Heart left ventricle (tissue), 16 donors: Measurements from ENCODE around the gene ARMH3. TPM values are rescaled to one million over a fixed set of nuclear protein-coding genes. Genes with fewer than 3 reads are reported as not detected.

Source experiments
- ATAC-seq, 4 donors: fragments of 200-7000 bp; cut with Tn5 transposase; one replicate each; pipeline ENCODE4 v1.9.1; 2020 to 2022; ENCODE audit warnings: moderate library complexity in 4 of 4, mild to moderate bottlenecking in 3 of 4, moderate number of reproducible peaks in 1 of 4
- DNase-seq, 5 donors: peaks; one replicate each; pipeline ENCODE4 v3.0.0-alpha.2; 2020
- H3K27ac ChIP-seq, 12 donors: fragments of 200-600 bp; sonication (generic) in 4 of 12; one replicate each; pipeline versions ENCODE4 v1.5.0 to v1.8.0; 2016 to 2022; ENCODE audit warnings: mild to moderate bottlenecking in 2 of 12
- H3K27me3 ChIP-seq, 9 donors: fragments of 200-600 bp; sonication (generic) in 2 of 9; one replicate each; pipeline versions ENCODE4 v1.5.1 to v1.8.0; 2016 to 2022; ENCODE audit warnings: mild to moderate bottlenecking in 3 of 9
- H3K36me3 ChIP-seq, 9 donors: fragments of 200-600 bp; sonication (generic) in 2 of 9; one replicate each; pipeline versions ENCODE4 v1.5.0 to v1.8.0; 2018 to 2022; ENCODE audit warnings: mild to moderate bottlenecking in 2 of 9
- H3K4me1 ChIP-seq, 12 donors: fragments of 200-600 bp; sonication (generic) in 4 of 12; one replicate each; pipeline versions ENCODE4 v1.5.0 to v1.8.0; 2016 to 2022; ENCODE audit warnings: mild to moderate bottlenecking in 3 of 12
- H3K4me3 ChIP-seq, 12 donors: fragments of 200-600 bp; sonication (generic) in 4 of 12; one replicate each; pipeline versions ENCODE4 v1.5.0 to v1.8.0; 2017 to 2022; ENCODE audit warnings: mild to moderate bottlenecking in 9 of 12, moderate library complexity in 4 of 12
- H3K9me3 ChIP-seq, 12 donors: fragments of 200-600 bp; sonication (generic) in 4 of 12; one replicate each; pipeline versions ENCODE4 v1.5.0 to v1.8.0; 2016 to 2022; ENCODE audit warnings: mild to moderate bottlenecking in 1 of 12
- POLR2A ChIP-seq, 2 donors: fragments of 450-650 bp; IDR thresholded peaks; one replicate each; pipeline ENCODE4 v1.6.1; 2017; ENCODE audit warnings: antibody characterized with exemption in 2 of 2, mild to moderate bottlenecking in 2 of 2, moderate library complexity in 2 of 2
- WGBS, 4 donors: extraction: QIAGEN DNeasy Blood & Tissue Kit in 2 of 4; methylation state at CpG; one replicate each; pipeline versions ENCODE4 v1.1.5 to v1.1.7; 2013 to 2018; 5-methylcytosine and 5-hydroxymethylcytosine counted together
- intact Hi-C, 10 donors: fragments of 100-400 bp; cut with DNase I; formaldehyde crosslinking; loops; one replicate each; pipeline versions ENCODE4 v1.11.1 to v1.14.2; 2022
- polyA plus RNA-seq, 2 donors: library from polyadenylated mRNA; stranded (reverse); fragments of 200-250 nt; gene quantifications; one replicate each; pipeline ENCODE4 v1.2.3, GENCODE V29; 2013
- total RNA-seq, 9 donors: library from RNA; depleted of rRNA in 2 of 9; stranded (reverse); fragments of >200 nt in 2 of 9; fragmentation: NEBNext Ultra II Directional in 3 of 9; extraction: Animal tissue kit (Norgen Biotek cat#: 25700) in 3 of 9; gene quantifications; one replicate each; pipeline versions ENCODE4 v1.1.0 to v1.2.4, GENCODE V29; 2016 to 2023
- TF ChIP-seq, protein P1 (sequence below), 12 donors: fragments of 200-600 bp; sonication (generic) in 4 of 12; IDR thresholded peaks; one replicate each; pipeline versions ENCODE4 v1.5.0 to v1.8.0; 2018 to 2022; ENCODE audit warnings: antibody characterized with exemption in 12 of 12, mild to moderate bottlenecking in 5 of 12
- donor health status: ischemic (EF 13 %, LVEDD 7.1; RV severe dilation, severe dysfunction).
- donor health status: healthy with polysubstance abuse.
- donor health status: DM: no; HTN: yes; CAD: no.
- donor health status: DM: no; HTN: no; CAD: no.
- donor health status: ischemic (EF 25% LVEDD 6.9; RV normal size, moderate dysfunction).
- donor health status: ischemic (EF 25% LVEDD 5.7; RV mildly dilated, moderate dysfunction).
- donor health status: healthy.
- donor health status: DM: yes; HTN: yes; CAD: no.
- donor health status: ischemic (EF 35%, LVEDD 5.7; RV mildly dilated, moderate dysfunction).
- donor health status: nonischemic (EF 11% LVEDD 7.7; RV severe dilation, severe dysfunction).
- donor health status: DM: yes; HTN: yes; CAD: no.
- donor health status: PGD.
- donor health status: ischemic (EF 29% LVEDD 5.4; RV normal size, mild dysfunction).
- donor health status: nonischemic (EF 23%, LVEDD 6.1; RV moderate dilation, normal function).

The ARMH3 gene
- total and polyA plus RNA-seq, 11 donors, result 28.5 to 84.2 (median 43.9) TPM

DNA sequence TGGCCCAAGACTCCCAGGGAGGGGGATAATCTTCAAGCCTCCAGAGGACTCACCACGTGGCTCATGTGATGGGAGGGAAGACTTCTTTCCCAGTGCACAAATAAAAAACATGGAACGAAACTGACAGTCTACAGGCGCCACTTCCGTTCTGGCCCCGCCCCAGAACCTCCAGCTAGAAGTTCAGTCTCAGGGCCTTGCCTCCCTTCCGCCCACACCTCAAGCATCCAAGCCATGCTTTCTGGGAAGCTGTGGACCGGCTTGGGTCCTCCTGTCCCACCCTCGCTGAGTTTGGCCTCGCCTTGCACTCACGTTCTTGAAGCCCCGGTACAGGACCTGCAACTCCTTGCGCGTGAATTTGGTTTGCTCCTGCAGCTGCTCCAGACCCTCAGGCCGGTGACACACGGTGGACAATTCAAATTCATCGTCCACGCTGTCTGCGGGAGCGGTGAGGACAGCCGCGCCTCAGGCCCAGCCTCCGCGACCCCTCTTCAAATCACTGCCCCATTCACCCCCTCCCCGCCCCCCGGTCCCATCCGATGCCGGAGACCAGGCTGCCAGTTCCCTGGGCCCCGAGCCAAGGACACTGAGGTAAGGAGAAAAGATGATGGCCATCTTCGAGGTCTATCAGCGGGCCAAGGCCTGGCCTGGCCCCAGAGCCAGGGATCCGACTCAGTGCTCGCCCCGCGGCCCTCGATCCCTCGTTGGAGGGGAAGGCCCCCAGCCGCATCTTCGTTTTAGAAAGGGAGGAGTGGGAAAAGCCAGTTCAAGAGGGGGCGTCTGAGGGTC lies 227.0 kb downstream of the ARMH3 start:
- H3K4me1 ChIP-seq, result peaks cover 0 to 35% (median 19%) of the 10 kb centered on the region in 12 donors
- ATAC-seq (no peak), DNase-seq (peak in 1 of 5 donors; percentile 44)
- H3K4me3 ChIP-seq, result peak overlapping the region in 2 of 12 donors; percentile 9 to 34
- peak overlapping the region in 1 of 12 donors; percentile 34 for H3K27ac ChIP-seq
- no peaks in the 10 kb centered on the region for H3K9me3 ChIP-seq
- intact Hi-C loops, result no loop called here
- H3K36me3 ChIP-seq, result peaks cover 0 to 22% (median 10%) of the 10 kb centered on the region in 9 donors
- 63 to 74% (median 70%) methylated on average over 23 to 39 of the region's 39 CpGs for WGBS, 4 donors
- no peaks in the 10 kb centered on the region for H3K27me3 ChIP-seq
- TF ChIP-seq, protein P1, sequence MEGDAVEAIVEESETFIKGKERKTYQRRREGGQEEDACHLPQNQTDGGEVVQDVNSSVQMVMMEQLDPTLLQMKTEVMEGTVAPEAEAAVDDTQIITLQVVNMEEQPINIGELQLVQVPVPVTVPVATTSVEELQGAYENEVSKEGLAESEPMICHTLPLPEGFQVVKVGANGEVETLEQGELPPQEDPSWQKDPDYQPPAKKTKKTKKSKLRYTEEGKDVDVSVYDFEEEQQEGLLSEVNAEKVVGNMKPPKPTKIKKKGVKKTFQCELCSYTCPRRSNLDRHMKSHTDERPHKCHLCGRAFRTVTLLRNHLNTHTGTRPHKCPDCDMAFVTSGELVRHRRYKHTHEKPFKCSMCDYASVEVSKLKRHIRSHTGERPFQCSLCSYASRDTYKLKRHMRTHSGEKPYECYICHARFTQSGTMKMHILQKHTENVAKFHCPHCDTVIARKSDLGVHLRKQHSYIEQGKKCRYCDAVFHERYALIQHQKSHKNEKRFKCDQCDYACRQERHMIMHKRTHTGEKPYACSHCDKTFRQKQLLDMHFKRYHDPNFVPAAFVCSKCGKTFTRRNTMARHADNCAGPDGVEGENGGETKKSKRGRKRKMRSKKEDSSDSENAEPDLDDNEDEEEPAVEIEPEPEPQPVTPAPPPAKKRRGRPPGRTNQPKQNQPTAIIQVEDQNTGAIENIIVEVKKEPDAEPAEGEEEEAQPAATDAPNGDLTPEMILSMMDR (IDR thresholded peaks at IDR 0.05), result no peak
- TF ChIP-seq POLR2A (IDR thresholded peaks at IDR 0.05), result no peak

DNA sequence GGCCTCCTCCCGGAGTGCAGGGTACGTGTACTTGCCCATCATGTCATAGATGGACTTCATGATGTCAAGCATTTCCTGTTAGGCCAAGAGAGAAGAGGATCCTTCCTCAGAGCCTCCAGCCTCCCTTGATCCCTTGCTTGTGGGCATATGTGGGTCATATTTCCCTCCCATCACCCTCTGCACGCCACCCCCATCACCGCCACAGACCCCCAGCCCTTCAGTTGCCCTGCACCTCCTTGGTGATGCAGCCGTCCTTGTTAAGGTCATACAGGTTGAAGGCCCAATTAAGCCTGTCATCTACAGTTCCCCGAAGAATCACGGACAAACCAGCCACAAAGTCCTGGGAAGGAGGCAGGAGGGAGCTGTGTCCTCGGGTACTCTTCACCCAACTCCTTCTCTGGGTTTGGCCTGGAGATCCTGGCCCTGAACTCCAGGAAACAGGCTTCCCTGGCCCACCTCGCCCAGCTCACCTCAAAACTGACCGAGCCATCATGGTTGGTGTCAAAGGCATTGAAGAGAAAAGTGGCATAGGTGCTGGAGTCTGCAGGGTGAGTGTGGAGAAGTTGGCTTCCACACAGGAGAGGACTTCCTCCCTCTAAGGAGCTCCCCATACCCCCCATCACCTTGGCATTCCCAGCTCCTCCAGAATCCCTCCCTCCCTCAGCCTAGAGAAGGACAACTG lies 227.9 kb downstream of the ARMH3 start:
- intact Hi-C loops, result no loop called here
- peaks cover 0 to 24% (median 10%) of the 10 kb centered on the region in 9 donors for H3K36me3 ChIP-seq

DNA sequence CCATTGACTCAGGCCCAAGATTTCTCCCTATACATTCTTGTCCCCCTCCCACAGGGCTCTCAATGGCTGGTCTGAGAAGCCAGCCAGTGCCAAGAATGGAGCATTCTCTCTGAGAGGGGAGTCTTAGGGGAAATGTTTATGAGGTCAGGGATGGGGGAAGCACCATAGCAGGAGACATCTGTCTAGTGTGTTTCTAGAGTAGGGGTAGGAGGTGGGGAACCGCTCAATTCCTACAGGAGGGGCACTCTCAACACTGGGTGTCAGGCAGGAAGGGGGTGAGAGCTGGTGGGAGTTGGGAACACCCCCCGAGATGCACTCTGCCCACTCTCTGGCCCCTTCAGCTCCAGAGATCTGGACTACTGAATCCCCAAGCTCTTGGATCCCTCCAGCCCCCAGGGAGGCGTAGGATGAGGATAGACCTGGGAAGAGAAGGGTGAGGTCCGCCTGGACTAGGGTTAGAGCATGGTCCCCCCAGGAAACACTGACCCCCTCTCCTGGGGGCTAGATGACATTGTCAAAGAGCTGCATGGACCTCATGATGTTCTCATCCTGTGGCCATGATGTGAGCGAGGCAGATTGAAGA lies 229.0 kb downstream of the ARMH3 start:
- no peak for DNase-seq
- no peak for TF ChIP-seq POLR2A (IDR thresholded peaks at IDR 0.05)
- TF ChIP-seq, protein P1 (IDR thresholded peaks at IDR 0.05), result no peak
- Histone ChIP-seq H3K27ac (no peak overlapping the region), H3K4me1 (peaks cover 0 to 23% (median 18%) of the 10 kb centered on the region in 12 donors), H3K9me3 (no peaks in the 10 kb centered on the region), H3K4me3 (no peak overlapping the region), H3K36me3 (peaks cover 0 to 24% (median 10%) of the 10 kb centered on the region in 9 donors), H3K27me3 (no peaks in the 10 kb centered on the region)
- WGBS, 4 donors, result 91 to 97% (median 96%) methylated on average over 5 of the region's 5 CpGs
- ATAC-seq, result no peak
- intact Hi-C loops, result no loop called here

More for the DNA sequence above, 227.9 kb downstream of the ARMH3 start:
- whole genome bisulfite sequencing, 4 donors, result 91 to 94% (median 93%) methylated on average over 10 of the region's 10 CpGs
- Histone ChIP-seq H3K9me3 (no peaks in the 10 kb centered on the region), H3K4me1 (peaks cover 0 to 33% (median 19%) of the 10 kb centered on the region in 12 donors), H3K27ac (no peak overlapping the region), H3K27me3 (no peaks in the 10 kb centered on the region), H3K4me3 (no peak overlapping the region)
- TF ChIP-seq, protein P1 (IDR thresholded peaks at IDR 0.05), result no peak
- no peak for TF ChIP-seq POLR2A (IDR thresholded peaks at IDR 0.05)
- no peak for ATAC-seq
- DNase-seq, result no peak

DNA sequence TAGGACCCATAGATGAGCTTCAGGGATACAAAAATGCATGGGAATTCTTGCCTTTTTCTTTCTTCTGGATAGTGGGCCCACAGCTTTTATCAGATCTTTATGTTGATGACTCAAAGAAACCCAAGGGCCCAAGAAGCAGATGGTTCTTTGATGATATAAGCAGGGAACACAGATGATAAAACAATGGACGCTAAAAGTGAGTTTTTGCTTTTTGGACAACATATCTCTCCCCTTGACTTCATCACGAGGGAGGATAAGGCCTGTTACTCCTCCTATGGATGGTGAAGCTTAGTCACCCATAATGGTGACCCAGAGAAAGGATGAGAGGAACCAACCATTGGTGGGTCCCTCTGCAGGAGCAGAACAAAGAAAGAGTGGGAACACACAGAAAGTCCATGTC lies 231.2 kb downstream of the ARMH3 start:
- intact Hi-C loops, result no loop called here
- no peak for ATAC-seq

More for the DNA sequence above, 231.2 kb downstream of the ARMH3 start:
- H3K27me3 ChIP-seq, result no peaks in the 10 kb centered on the region
- no peak overlapping the region for H3K4me3 ChIP-seq
- TF ChIP-seq POLR2A (IDR thresholded peaks at IDR 0.05), result no peak
- TF ChIP-seq, protein P1 (IDR thresholded peaks at IDR 0.05), result no peak
- H3K9me3 ChIP-seq, result no peaks in the 10 kb centered on the region
- 63 to 91% (median 89%) methylated on average over 2 of the region's 2 CpGs for WGBS, 4 donors
- no peak overlapping the region for H3K27ac ChIP-seq
- H3K4me1 ChIP-seq, result peaks cover 0 to 7% (median under 1%) of the 10 kb centered on the region in 12 donors
- peaks cover 0 to 24% (median 10%) of the 10 kb centered on the region in 9 donors for H3K36me3 ChIP-seq
- DNase-seq, result no peak
